ENCODE data around the gene DPYSL5. TPM values are rescaled to one million over a fixed set of nuclear protein-coding genes. Genes with fewer than 3 reads are reported as not detected.

The DPYSL5 gene
- total RNA-seq, 3 donors from 2014 or later = not detected

DNA sequence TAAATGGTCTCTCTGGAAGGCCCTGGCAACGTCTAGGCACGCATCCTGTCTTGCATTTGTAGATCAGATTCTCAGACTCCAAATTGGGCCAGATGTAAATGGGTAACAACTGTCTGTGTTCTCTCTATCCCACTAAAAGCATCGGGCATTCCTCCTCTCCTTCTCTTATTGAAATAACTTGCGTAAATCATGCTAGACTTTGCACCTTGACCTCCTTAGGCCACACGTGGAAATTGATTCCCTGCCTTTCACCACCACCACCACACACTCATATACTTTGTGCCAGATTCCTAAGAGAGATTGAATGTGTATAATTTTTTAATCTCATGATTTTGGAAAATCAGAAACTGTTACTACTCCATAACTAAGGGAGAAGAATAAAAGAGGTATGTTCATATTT is 143.8 kb downstream of the DPYSL5 start:
- H3K4me1 ChIP-seq = no peaks in the 10 kb centered on the region
- no peaks in the 10 kb centered on the region for H3K9me3 ChIP-seq
- no peak for DNase-seq (ENCODE audit: low spot score in 2 of 2)

DNA sequence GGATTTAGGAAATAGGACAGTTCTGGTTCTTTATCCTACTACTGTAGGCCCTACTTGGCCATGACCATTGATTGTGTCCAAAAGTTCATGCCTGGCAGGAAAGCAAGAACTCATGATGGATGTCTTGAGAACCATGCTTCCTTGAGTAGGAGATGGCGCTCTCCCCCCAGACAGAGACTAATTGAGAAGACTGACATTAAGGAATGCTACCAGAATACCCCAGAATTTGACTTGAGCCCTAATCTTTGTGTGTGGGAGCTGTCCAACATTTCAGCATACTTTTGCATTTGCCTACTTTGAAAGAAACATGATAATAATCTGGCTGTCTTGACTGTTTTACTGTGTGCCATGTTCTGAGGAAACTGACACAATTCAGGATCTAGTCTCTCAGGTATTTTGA is 145.8 kb downstream of the DPYSL5 start:
- Histone ChIP-seq H3K36me3 (no peaks in the 10 kb centered on the region), H3K4me1 (no peaks in the 10 kb centered on the region), H3K4me3 (no peak overlapping the region), H3K27me3 (no peaks in the 10 kb centered on the region), H3K9me3 (no peaks in the 10 kb centered on the region), H3K27ac (no peak overlapping the region)
- TF ChIP-seq, protein P1, sequence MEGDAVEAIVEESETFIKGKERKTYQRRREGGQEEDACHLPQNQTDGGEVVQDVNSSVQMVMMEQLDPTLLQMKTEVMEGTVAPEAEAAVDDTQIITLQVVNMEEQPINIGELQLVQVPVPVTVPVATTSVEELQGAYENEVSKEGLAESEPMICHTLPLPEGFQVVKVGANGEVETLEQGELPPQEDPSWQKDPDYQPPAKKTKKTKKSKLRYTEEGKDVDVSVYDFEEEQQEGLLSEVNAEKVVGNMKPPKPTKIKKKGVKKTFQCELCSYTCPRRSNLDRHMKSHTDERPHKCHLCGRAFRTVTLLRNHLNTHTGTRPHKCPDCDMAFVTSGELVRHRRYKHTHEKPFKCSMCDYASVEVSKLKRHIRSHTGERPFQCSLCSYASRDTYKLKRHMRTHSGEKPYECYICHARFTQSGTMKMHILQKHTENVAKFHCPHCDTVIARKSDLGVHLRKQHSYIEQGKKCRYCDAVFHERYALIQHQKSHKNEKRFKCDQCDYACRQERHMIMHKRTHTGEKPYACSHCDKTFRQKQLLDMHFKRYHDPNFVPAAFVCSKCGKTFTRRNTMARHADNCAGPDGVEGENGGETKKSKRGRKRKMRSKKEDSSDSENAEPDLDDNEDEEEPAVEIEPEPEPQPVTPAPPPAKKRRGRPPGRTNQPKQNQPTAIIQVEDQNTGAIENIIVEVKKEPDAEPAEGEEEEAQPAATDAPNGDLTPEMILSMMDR (IDR thresholded peaks at IDR 0.05) = no peak
- TF ChIP-seq POLR2A (IDR thresholded peaks at IDR 0.05) (no peak), POLR2AphosphoS5 (IDR thresholded peaks at IDR 0.05) (no peak)
- no peak for DNase-seq (ENCODE audit: low spot score in 2 of 2)
- intact Hi-C loops (cut with DNase I; ENCODE audit: low total_unique reads) = no loop called here

More for the DNA sequence above, 143.8 kb downstream of the DPYSL5 start:
- Histone ChIP-seq H3K36me3 (no peaks in the 10 kb centered on the region), H3K27me3 (no peaks in the 10 kb centered on the region), H3K27ac (no peak overlapping the region), H3K4me3 (no peak overlapping the region)
- intact Hi-C loops (cut with DNase I; ENCODE audit: low total_unique reads) = no loop called here
- TF ChIP-seq, protein P1 (IDR thresholded peaks at IDR 0.05) = no peak
- no peak for TF ChIP-seq POLR2A (IDR thresholded peaks at IDR 0.05)
- TF ChIP-seq POLR2AphosphoS5 (IDR thresholded peaks at IDR 0.05) = no peak

DNA sequence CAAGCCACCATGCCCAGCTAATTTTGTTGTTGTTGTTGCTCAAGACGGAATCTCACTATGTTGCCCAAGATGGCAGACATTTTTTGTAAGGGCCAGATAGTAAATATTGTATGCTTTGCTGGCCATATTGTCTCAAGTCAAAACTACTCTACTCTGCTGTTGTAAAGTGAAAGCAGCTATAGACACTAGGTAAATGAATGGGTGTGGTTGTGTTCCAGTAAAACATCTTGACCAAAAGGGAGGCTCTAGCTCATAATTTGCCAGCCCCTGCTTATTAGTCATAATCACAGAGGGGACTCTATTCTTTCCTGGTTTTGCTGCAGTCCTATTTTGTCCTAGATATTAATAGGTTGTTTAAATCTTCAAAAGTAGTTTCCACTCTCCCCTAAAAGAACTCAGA is 147.1 kb downstream of the DPYSL5 start:
- Histone ChIP-seq H3K27ac (no peak overlapping the region), H3K4me1 (no peaks in the 10 kb centered on the region), H3K27me3 (no peaks in the 10 kb centered on the region), H3K36me3 (no peaks in the 10 kb centered on the region), H3K4me3 (no peak overlapping the region), H3K9me3 (no peaks in the 10 kb centered on the region)
- intact Hi-C loops (cut with DNase I; ENCODE audit: low total_unique reads) = no loop called here
- TF ChIP-seq, protein P1 (IDR thresholded peaks at IDR 0.05) = no peak
- TF ChIP-seq POLR2A (IDR thresholded peaks at IDR 0.05) (no peak), POLR2AphosphoS5 (IDR thresholded peaks at IDR 0.05) (no peak)
- DNase-seq (ENCODE audit: low spot score in 2 of 2) = no peak

DNA sequence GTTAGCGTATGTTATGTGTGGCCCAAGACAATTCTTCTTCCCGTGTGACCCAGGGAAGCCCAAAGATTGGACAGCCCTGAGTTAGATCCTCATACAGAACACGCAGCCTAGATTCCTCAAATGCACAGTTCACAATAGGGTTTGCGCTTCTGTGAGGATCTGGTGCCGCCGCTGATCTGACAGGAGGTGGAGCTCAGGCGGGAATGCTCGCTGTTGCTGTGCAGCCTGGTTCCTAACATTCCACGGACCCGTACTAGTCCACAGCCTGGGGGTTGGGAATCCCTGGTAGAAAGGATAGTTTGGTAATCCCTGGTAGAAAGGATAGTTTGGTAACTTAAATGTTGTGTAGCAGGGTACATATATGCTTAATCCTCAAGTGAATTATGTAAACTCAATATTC is 149.5 kb downstream of the DPYSL5 start:
- Histone ChIP-seq H3K4me1 (no peaks in the 10 kb centered on the region), H3K27ac (no peak overlapping the region), H3K4me3 (no peak overlapping the region), H3K36me3 (no peaks in the 10 kb centered on the region), H3K27me3 (no peaks in the 10 kb centered on the region), H3K9me3 (no peaks in the 10 kb centered on the region)
- intact Hi-C loops (cut with DNase I; ENCODE audit: low total_unique reads) = no loop called here
- DNase-seq (ENCODE audit: low spot score in 2 of 2) = no peak
- TF ChIP-seq POLR2AphosphoS5 (IDR thresholded peaks at IDR 0.05) (no peak), POLR2A (IDR thresholded peaks at IDR 0.05) (no peak)
- TF ChIP-seq, protein P1 (IDR thresholded peaks at IDR 0.05) = no peak

DNA sequence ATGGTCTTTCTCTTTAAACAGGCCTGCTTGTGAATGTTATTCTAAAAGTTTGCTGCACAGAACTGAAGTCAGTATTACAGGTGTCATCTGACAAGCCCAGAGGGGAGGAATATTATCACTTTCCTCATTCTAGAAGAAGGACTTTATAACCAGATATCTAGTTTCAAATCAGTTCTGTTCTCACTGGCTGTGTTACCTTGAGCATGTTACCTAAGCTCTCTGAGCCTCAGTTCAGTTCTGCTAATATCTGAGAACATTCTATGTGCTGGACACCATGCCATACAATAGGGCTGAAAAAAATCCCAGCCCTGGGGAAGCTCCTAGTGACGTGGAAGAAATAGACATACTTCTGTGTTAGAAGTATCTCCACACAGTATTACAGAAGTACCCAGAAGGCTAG is 150.4 kb downstream of the DPYSL5 start:
- no peaks in the 10 kb centered on the region for H3K36me3 ChIP-seq
- H3K4me3 ChIP-seq = no peak overlapping the region
- no peak for DNase-seq (ENCODE audit: low spot score in 2 of 2)
- TF ChIP-seq POLR2AphosphoS5 (IDR thresholded peaks at IDR 0.05) (no peak), POLR2A (IDR thresholded peaks at IDR 0.05) (no peak)
- TF ChIP-seq, protein P1 (IDR thresholded peaks at IDR 0.05) = no peak
- H3K27me3 ChIP-seq = no peaks in the 10 kb centered on the region
- intact Hi-C loops (cut with DNase I; ENCODE audit: low total_unique reads) = no loop called here
- H3K27ac ChIP-seq = no peak overlapping the region
- no peaks in the 10 kb centered on the region for H3K4me1 ChIP-seq
- H3K9me3 ChIP-seq = no peaks in the 10 kb centered on the region

Other genes with a start within 250 kb of the DPYSL5 start
- not detected for gene CIB4, start 206.8 kb upstream of the DPYSL5 start, total RNA-seq
- 1 to 10 TPM in 2 of 3 donors, under 1 TPM in 1; 0.59 to 2.3 (median 1.4) TPM for gene KCNK3, start 155.4 kb upstream of the DPYSL5 start, total RNA-seq
- 10 to 100 TPM; 32.8 to 57.3 (median 55.1) TPM for gene SLC35F6, start 83.8 kb upstream of the DPYSL5 start, total RNA-seq
- under 1 TPM in 1 of 3 donors, not detected in 2; 0.64 TPM for gene CENPA, start 62.1 kb upstream of the DPYSL5 start, total RNA-seq
- gene MAPRE3, start 122.5 kb downstream of the DPYSL5 start, total RNA-seq = 10 to 100 TPM; 10.6 to 21.3 (median 19.9) TPM
- 10 to 100 TPM; 41.1 to 56.0 (median 47.3) TPM for gene TMEM214, start 184.8 kb downstream of the DPYSL5 start, total RNA-seq
- 10 to 100 TPM; 12.5 to 21.5 (median 16.1) TPM for gene AGBL5, start 203.5 kb downstream of the DPYSL5 start, total RNA-seq
- 100 to 1,000 TPM; 271 to 309 (median 281) TPM for gene OST4, start 223.5 kb downstream of the DPYSL5 start, total RNA-seq
- gene EMILIN1, start 230.5 kb downstream of the DPYSL5 start, total RNA-seq = 10 to 100 TPM; 25.6 to 94.7 (median 26.9) TPM
- gene KHK, start 238.6 kb downstream of the DPYSL5 start, total RNA-seq = 1 to 10 TPM; 2.2 to 4.1 (median 3.6) TPM